Measurements from ENCODE around the gene UMODL1.

DNA sequence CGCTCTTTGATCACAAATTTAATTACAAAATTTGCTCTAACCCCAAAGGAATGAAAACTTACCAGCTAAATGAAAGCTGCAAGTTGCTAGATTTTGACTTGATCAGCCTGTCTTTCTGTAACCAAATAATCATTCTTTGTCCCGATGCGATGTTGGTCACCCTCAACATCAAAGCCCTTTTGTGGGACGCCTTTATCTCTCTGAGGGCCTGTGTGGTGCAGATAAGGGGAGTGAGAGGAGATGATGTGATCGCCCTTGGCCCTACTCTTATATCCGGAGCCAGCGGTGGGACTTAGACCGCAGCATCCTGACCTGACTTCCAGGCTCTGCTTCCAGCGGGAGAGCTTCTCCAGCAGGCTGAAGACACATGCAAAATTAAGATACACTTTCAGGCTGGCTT lies 19.3 kb upstream of the UMODL1 start:
- TF ChIP-seq, protein P1, sequence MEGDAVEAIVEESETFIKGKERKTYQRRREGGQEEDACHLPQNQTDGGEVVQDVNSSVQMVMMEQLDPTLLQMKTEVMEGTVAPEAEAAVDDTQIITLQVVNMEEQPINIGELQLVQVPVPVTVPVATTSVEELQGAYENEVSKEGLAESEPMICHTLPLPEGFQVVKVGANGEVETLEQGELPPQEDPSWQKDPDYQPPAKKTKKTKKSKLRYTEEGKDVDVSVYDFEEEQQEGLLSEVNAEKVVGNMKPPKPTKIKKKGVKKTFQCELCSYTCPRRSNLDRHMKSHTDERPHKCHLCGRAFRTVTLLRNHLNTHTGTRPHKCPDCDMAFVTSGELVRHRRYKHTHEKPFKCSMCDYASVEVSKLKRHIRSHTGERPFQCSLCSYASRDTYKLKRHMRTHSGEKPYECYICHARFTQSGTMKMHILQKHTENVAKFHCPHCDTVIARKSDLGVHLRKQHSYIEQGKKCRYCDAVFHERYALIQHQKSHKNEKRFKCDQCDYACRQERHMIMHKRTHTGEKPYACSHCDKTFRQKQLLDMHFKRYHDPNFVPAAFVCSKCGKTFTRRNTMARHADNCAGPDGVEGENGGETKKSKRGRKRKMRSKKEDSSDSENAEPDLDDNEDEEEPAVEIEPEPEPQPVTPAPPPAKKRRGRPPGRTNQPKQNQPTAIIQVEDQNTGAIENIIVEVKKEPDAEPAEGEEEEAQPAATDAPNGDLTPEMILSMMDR (IDR thresholded peaks at IDR 0.05; ENCODE audit: low read length) = no peak
- TF ChIP-seq EZH2 (optimal IDR thresholded peaks at IDR 0.05; ENCODE audit: low read depth, low read length) = no peak

All from MM.1S (cell line).